BE2C (cell line): ENCODE data around the gene TNNT1.
A peak's percentile ranks its signal among the peaks of the same experiment; 100 is the strongest.
"Not testable (repeated sequence)": the region's sequence is repeated elsewhere in the genome, so short reads cannot be mapped to it uniquely, and the experiment has no call there.

Experiments
- DNase-seq: peaks from one replicate; pipeline ENCODE4 v3.0.0-alpha.2; 2020
- H3K27me3 ChIP-seq: fragments of 250-450 bp; sonication (Bioruptor Pico); 2 replicates; pipeline ENCODE4 v1.5.1; 2020; ENCODE audit warnings: mild to moderate bottlenecking
- H3K36me3 ChIP-seq: fragments of 250-450 bp; sonication (Bioruptor Pico); 2 replicates; pipeline ENCODE4 v1.5.1; 2020; ENCODE audit warnings: mild to moderate bottlenecking
- H3K4me1 ChIP-seq: fragments of 250-450 bp; sonication (Bioruptor Pico); 2 replicates; pipeline ENCODE4 v1.5.1; 2020
- H3K4me3 ChIP-seq: 2 replicates; pipeline ENCODE4 v1.5.1; 2011; ENCODE audit warnings: low read depth, low read length
- H3K9me3 ChIP-seq: fragments of 250-450 bp; sonication (Bioruptor Pico); 2 replicates; pipeline ENCODE4 v1.5.1; 2020
- TF ChIP-seq, protein P1 (sequence below): IDR thresholded peaks from 2 replicates; pipeline ENCODE4 v1.5.1; 2012; ENCODE audit warnings: mild to moderate bottlenecking, low read depth, low read length

The TNNT1 gene

GRCh38 chr19:55157064-55157908 lies 8.3 kb upstream of the TNNT1 start, which contains the start of gene TNNI3:
Gene TNNI3 (minus strand): TSS chr19:55157732. CDS start chr19:55157589, 143 bp downstream.
- TF ChIP-seq, protein P1, sequence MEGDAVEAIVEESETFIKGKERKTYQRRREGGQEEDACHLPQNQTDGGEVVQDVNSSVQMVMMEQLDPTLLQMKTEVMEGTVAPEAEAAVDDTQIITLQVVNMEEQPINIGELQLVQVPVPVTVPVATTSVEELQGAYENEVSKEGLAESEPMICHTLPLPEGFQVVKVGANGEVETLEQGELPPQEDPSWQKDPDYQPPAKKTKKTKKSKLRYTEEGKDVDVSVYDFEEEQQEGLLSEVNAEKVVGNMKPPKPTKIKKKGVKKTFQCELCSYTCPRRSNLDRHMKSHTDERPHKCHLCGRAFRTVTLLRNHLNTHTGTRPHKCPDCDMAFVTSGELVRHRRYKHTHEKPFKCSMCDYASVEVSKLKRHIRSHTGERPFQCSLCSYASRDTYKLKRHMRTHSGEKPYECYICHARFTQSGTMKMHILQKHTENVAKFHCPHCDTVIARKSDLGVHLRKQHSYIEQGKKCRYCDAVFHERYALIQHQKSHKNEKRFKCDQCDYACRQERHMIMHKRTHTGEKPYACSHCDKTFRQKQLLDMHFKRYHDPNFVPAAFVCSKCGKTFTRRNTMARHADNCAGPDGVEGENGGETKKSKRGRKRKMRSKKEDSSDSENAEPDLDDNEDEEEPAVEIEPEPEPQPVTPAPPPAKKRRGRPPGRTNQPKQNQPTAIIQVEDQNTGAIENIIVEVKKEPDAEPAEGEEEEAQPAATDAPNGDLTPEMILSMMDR = no peak
- DNase-seq = no peak
- Histone ChIP-seq H3K4me1 (no peaks in the 10 kb centered on the region), H3K36me3 (no peaks in the 10 kb centered on the region), H3K4me3 (peak within 1 kb of the TSS; percentile 51), H3K27me3 (peaks cover 13% of the 10 kb centered on the region), H3K9me3 (no peaks in the 10 kb centered on the region)

DNA sequence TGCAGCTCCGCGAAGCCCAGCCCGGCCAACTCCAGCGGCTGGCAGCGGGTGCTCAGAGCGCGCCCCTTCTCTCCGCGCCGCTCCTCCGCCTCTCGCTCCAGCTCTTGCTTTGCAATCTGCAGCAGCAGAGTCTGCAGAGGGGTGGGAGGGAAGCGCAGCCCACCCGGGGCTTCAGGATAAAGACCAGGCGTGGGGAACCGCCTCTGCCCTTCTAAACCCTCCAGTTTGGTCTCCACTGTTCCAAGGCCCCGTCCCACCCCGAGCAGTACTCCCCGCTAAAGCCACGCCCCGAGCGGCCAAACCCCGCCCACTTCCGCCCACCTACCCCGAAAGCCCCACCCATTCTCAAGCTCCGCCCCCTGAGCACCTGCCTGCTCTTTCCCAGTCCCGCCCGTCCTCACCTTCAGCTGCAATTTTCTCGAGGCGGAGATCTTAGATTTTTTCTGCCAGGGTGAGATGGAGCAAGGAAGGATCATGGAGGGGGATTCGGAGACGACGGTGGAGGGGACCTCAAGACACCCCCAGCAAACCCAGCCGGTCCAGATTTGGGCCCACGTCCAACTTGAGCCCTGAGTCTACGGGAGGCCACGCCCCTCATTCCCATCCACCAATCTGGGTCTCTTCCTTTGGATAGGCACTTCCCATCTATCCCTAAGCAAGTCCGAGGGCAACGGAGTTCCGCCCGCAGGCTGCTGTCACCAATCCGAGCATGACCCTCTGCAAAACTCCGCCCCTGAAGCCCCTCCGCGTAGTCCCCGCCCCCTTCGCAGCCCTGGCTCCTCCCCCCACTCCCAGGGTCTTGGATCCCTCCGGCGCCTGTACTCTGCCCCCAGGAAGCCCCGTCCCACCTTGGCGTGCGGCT lies 7.4 kb upstream of the TNNT1 start:
- Histone ChIP-seq H3K36me3 (no peaks in the 10 kb centered on the region), H3K4me3 (peak overlapping the region; percentile 51)

GRCh38 chr19:55155784-55156183 lies 6.8 kb upstream of the TNNT1 start:
- DNase-seq, H3K36me3 ChIP-seq, H3K9me3 ChIP-seq, H3K27me3 ChIP-seq, H3K4me1 ChIP-seq: not testable (repeated sequence)
- peak overlapping the region; percentile 51 for H3K4me3 ChIP-seq

More for the DNA sequence above, 7.4 kb upstream of the TNNT1 start:
- Histone ChIP-seq H3K4me1 (no peaks in the 10 kb centered on the region; the same call in 1 of the 2 replicates), H3K9me3 (peaks cover 7% of the 10 kb centered on the region), H3K27me3 (peaks cover 5% of the 10 kb centered on the region)
- DNase-seq = peak; percentile 93
- TF ChIP-seq, protein P1 = no peak

DNA sequence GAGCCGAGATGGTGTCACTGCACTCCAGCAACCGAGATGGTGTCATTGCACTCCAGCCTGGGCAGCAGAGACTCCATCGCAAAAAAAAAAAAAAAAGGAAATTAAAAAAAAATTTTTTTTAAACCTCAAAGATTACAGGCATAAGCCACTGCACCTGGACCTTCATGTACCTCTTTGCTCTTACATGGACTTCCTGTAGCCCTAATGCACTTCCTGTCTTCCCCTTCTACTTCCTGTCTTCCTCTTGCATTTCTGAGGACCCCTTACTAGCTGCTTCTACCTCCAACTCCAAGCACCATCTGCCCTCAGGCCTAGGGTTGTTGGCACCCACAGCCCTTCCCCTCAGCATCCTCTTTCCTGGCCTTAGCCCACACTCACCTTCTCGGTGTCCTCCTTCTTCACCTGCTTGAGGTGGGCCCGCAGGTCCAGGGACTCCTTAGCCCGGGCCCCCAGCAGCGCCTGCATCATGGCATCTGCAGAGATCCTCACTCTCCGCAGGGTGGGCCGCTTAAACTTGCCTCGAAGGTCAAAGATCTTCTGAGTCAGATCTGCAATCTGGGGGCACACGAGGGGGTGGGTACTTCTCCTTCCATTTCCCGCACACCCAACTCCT lies 4.8 kb upstream of the TNNT1 start:
- H3K36me3 ChIP-seq = no peaks in the 10 kb centered on the region
- TF ChIP-seq, protein P1 = no peak
- H3K4me3 ChIP-seq = no peak overlapping the region
- no peak for DNase-seq
- H3K9me3 ChIP-seq = peaks cover 7% of the 10 kb centered on the region
- H3K4me1 ChIP-seq = no peaks in the 10 kb centered on the region; the same call in 1 of the 2 replicates
- peaks cover 13% of the 10 kb centered on the region for H3K27me3 ChIP-seq

GRCh38 chr19:55152017-55152416 lies 3.0 kb upstream of the TNNT1 start:
- no peaks in the 10 kb centered on the region; the same call in 1 of the 2 replicates for H3K4me1 ChIP-seq
- DNase-seq = no peak
- H3K36me3 ChIP-seq = no peaks in the 10 kb centered on the region
- peaks cover 7% of the 10 kb centered on the region for H3K9me3 ChIP-seq
- TF ChIP-seq, protein P1 = no peak
- H3K4me3 ChIP-seq = no peak overlapping the region
- H3K27me3 ChIP-seq = peaks cover 20% of the 10 kb centered on the region

GRCh38 chr19:55147545-55148251 lies 1.3 kb downstream of the TNNT1 start:
- no peaks in the 10 kb centered on the region for H3K36me3 ChIP-seq
- no peak overlapping the region for H3K4me3 ChIP-seq
- DNase-seq = no peak
- peaks cover 7% of the 10 kb centered on the region for H3K9me3 ChIP-seq
- H3K27me3 ChIP-seq = peaks cover 53% of the 10 kb centered on the region
- TF ChIP-seq, protein P1 = no peak
- H3K4me1 ChIP-seq = no peaks in the 10 kb centered on the region; the same call in 1 of the 2 replicates
